ENCODE measurements around the gene CDIPT.

The CDIPT gene

GRCh38 chr16:29809850-29810698 is 53.0 kb downstream of the CDIPT start:
- TF ChIP-seq ZNF274 (IDR thresholded peaks at IDR 0.05; ENCODE audit: low read depth, low read length) = no peak
- no peak overlapping the region for H3K4me3 ChIP-seq (ENCODE audit: low read length)

GRCh38 chr16:29809031-29809747 is 53.8 kb downstream of the CDIPT start:
- no peak for TF ChIP-seq ZNF274 (IDR thresholded peaks at IDR 0.05; ENCODE audit: low read depth, low read length)
- peak overlapping the region; percentile 77 for H3K4me3 ChIP-seq (ENCODE audit: low read length)

All from GM08714 (cell line).